ENCODE data around the gene CHIA.

Gene CHIA

DNA sequence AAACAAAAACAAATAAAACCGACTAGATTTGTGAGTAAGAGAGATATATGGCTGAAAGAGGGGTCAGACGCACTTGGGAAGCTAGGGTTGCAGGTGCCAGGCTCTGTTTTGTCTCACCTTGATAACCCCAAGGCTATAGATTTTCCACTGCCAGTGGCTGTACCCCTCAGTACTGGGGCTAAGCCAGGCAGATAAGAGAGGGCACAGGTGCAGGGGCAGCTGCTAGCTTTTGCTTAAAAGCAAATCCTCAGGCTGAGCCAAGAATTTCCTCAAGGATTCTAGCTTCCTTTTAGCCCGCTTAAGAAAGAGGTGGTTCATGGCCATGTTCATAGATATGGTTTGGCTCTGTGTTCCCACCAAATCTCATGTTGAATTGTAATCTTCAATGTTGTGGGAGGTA is 79.0 kb downstream of the CHIA start:
- no peak for DNase-seq
